ENCODE data around the gene MUC13. TPM values are rescaled to one million over a fixed set of nuclear protein-coding genes. Genes with fewer than 3 reads are reported as not detected.

The MUC13 gene
- total and polyA plus RNA-seq, 9 of the 15 experiments (the other 6 are each of a cell fraction or from before 2014, with no cell fraction given) = 0.09 TPM; not detected in 8

DNA sequence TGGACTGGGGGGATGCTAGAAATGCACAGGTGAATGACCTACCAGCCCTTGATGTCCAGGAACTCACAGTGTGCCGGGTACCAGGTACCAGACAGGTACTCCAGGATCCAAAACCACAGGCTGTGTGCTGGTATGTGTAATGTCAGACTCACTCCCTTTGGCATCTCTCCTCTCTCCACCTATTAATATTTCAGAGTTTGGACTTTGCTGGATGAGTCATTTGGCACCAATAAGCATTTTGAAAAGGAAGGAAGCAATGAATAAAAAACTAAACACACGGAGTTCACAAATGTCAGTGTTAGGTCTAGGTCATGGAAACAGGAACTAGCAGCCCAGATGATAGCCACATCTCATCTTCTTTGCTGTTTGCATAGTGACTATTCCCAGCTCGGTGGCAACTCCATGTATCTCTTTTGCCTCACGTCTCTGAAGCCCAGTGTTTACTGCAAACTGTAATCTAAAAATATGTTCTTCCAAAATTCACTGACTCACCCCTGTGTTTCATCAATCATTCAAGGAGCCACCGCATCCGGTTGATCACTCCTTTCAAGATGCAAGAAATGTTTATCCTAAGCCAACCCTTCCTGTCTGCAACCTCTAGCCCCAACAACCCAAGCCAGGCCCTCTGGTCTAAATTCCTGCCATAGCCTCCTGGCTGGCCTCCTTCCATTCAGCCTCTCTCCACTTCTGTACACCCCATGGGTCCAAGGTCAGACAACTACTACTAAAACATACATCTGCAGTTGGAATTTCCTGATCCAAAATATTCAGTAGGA is 55.8 kb downstream of the MUC13 start (continued):
- TF ChIP-seq PKNOX1 (IDR thresholded peaks at IDR 0.05) (peak; percentile 87), BHLHE40 (IDR thresholded peaks at IDR 0.05; ENCODE audit: low read length) (peak; percentile 24; the same call in 1 of the 2 replicates), CHCHD3 (CRISPR knock-in tag; IDR thresholded peaks at IDR 0.05) (no peak), GABPB1 (CRISPR knock-in tag; IDR thresholded peaks at IDR 0.05) (peak; percentile 50; the same call in 1 of the 2 replicates), NEUROD1 (IDR thresholded peaks at IDR 0.05; ENCODE audit: borderline replicate concordance, low read depth, low read length, partially characterized antibody) (no peak), EP300 (IDR thresholded peaks at IDR 0.05; ENCODE audit: low read length) (peak; percentile 88), BRCA1 (IDR thresholded peaks at IDR 0.05) (no peak), BRCA1 (CRISPR knock-in tag; IDR thresholded peaks at IDR 0.05) (no peak), MTA3 (IDR thresholded peaks at IDR 0.05; ENCODE audit: borderline replicate concordance) (no peak; the same call in none of the 2 replicates), CBX1 (IDR thresholded peaks at IDR 0.05; ENCODE audit: low read depth) (no peak), ILF3 (IDR thresholded peaks at IDR 0.05; ENCODE audit: borderline replicate concordance) (no peak), ZKSCAN3 (CRISPR knock-in tag; IDR thresholded peaks at IDR 0.05) (no peak), GMEB1 (CRISPR knock-in tag; IDR thresholded peaks at IDR 0.05) (no peak)
- TF ChIP-seq, protein P1, sequence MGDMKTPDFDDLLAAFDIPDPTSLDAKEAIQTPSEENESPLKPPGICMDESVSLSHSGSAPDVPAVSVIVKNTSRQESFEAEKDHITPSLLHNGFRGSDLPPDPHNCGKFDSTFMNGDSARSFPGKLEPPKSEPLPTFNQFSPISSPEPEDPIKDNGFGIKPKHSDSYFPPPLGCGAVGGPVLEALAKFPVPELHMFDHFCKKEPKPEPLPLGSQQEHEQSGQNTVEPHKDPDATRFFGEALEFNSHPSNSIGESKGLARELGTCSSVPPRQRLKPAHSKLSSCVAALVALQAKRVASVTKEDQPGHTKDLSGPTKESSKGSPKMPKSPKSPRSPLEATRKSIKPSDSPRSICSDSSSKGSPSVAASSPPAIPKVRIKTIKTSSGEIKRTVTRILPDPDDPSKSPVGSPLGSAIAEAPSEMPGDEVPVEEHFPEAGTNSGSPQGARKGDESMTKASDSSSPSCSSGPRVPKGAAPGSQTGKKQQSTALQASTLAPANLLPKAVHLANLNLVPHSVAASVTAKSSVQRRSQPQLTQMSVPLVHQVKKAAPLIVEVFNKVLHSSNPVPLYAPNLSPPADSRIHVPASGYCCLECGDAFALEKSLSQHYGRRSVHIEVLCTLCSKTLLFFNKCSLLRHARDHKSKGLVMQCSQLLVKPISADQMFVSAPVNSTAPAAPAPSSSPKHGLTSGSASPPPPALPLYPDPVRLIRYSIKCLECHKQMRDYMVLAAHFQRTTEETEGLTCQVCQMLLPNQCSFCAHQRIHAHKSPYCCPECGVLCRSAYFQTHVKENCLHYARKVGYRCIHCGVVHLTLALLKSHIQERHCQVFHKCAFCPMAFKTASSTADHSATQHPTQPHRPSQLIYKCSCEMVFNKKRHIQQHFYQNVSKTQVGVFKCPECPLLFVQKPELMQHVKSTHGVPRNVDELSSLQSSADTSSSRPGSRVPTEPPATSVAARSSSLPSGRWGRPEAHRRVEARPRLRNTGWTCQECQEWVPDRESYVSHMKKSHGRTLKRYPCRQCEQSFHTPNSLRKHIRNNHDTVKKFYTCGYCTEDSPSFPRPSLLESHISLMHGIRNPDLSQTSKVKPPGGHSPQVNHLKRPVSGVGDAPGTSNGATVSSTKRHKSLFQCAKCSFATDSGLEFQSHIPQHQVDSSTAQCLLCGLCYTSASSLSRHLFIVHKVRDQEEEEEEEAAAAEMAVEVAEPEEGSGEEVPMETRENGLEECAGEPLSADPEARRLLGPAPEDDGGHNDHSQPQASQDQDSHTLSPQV (IDR thresholded peaks at IDR 0.05) = peak; percentile 66
- TF ChIP-seq, protein P2, sequence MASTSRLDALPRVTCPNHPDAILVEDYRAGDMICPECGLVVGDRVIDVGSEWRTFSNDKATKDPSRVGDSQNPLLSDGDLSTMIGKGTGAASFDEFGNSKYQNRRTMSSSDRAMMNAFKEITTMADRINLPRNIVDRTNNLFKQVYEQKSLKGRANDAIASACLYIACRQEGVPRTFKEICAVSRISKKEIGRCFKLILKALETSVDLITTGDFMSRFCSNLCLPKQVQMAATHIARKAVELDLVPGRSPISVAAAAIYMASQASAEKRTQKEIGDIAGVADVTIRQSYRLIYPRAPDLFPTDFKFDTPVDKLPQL (IDR thresholded peaks at IDR 0.05; ENCODE audit: extremely low read depth, insufficient read length) = no peak
- TF ChIP-seq, protein P3, sequence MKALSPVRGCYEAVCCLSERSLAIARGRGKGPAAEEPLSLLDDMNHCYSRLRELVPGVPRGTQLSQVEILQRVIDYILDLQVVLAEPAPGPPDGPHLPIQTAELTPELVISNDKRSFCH (CRISPR knock-in tag; IDR thresholded peaks at IDR 0.05) = no peak
- TF ChIP-seq, protein P3 (tag; IDR thresholded peaks at IDR 0.05) = 0 out of 2 replicates have a peak, but pooled peaks have one; percentile 42
- TF ChIP-seq, protein P4, sequence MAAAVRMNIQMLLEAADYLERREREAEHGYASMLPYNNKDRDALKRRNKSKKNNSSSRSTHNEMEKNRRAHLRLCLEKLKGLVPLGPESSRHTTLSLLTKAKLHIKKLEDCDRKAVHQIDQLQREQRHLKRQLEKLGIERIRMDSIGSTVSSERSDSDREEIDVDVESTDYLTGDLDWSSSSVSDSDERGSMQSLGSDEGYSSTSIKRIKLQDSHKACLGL (CRISPR knock-in tag; IDR thresholded peaks at IDR 0.05; ENCODE audit: borderline replicate concordance, poor library complexity, severe bottlenecking) = no peak
- TF ChIP-seq, protein P5, sequence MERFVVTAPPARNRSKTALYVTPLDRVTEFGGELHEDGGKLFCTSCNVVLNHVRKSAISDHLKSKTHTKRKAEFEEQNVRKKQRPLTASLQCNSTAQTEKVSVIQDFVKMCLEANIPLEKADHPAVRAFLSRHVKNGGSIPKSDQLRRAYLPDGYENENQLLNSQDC (CRISPR knock-in tag; IDR thresholded peaks at IDR 0.05) = no peak

Measured in K562 (cell line).